HG03354 (cell line): ENCODE measurements around the gene NPW.

Source experiments
- ATAC-seq: cut with Tn5 transposase; IDR thresholded peaks from one replicate; pipeline ENCODE4 v1.9.1; 2021; ENCODE audit warnings: mild to moderate bottlenecking; ENCODE audit not compliant: unreplicated experiment, poor library complexity, severe bottlenecking

The NPW gene

GRCh38 chr16:2064368-2064945 is 44.9 kb downstream of the NPW start:
- no peak for ATAC-seq

GRCh38 chr16:2066139-2066538 is 46.6 kb downstream of the NPW start:
- no peak for ATAC-seq
